Measurements from ENCODE around the gene ROBO1.

DNA sequence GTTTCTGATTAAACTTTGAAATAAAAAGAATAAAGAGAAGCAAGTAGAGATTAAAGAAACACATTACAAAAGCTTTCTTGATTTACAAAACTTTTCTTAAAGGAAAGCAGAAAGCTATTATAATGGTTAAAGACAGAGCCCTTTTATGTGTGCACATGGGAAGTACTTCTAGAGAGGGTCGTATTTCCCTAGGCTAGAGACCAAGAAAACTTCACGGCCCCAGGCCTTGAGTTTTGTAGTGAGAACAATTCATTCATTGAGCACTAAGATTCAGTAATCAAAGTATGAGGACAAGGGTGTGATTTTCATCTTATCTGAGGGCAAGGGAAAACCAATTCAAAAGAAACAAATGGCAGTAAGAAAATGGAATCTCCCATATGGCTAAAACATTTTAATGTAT, 854.1 kb downstream of the ROBO1 start:
- no peak for TF ChIP-seq IKZF1 (IDR thresholded peaks at IDR 0.05)
- TF ChIP-seq, protein P1, sequence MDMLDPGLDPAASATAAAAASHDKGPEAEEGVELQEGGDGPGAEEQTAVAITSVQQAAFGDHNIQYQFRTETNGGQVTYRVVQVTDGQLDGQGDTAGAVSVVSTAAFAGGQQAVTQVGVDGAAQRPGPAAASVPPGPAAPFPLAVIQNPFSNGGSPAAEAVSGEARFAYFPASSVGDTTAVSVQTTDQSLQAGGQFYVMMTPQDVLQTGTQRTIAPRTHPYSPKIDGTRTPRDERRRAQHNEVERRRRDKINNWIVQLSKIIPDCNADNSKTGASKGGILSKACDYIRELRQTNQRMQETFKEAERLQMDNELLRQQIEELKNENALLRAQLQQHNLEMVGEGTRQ (IDR thresholded peaks at IDR 0.05; ENCODE audit: low read depth, low read length) = no peak
- TF ChIP-seq, protein P1 (CRISPR knock-in tag; IDR thresholded peaks at IDR 0.05; ENCODE audit: borderline replicate concordance) = no peak
- TF ChIP-seq, protein P2, sequence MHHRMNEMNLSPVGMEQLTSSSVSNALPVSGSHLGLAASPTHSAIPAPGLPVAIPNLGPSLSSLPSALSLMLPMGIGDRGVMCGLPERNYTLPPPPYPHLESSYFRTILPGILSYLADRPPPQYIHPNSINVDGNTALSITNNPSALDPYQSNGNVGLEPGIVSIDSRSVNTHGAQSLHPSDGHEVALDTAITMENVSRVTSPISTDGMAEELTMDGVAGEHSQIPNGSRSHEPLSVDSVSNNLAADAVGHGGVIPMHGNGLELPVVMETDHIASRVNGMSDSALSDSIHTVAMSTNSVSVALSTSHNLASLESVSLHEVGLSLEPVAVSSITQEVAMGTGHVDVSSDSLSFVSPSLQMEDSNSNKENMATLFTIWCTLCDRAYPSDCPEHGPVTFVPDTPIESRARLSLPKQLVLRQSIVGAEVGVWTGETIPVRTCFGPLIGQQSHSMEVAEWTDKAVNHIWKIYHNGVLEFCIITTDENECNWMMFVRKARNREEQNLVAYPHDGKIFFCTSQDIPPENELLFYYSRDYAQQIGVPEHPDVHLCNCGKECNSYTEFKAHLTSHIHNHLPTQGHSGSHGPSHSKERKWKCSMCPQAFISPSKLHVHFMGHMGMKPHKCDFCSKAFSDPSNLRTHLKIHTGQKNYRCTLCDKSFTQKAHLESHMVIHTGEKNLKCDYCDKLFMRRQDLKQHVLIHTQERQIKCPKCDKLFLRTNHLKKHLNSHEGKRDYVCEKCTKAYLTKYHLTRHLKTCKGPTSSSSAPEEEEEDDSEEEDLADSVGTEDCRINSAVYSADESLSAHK (CRISPR knock-in tag; IDR thresholded peaks at IDR 0.05; ENCODE audit: borderline replicate concordance) = no peak
